ENCODE measurements around the gene RIBC2. TPM values are rescaled to one million over a fixed set of nuclear protein-coding genes. Genes with fewer than 3 reads are reported as not detected.

The RIBC2 gene
- total and polyA plus RNA-seq, 9 of the 15 experiments (the other 6 are each of a cell fraction or from before 2014, with no cell fraction given), result not detected

DNA sequence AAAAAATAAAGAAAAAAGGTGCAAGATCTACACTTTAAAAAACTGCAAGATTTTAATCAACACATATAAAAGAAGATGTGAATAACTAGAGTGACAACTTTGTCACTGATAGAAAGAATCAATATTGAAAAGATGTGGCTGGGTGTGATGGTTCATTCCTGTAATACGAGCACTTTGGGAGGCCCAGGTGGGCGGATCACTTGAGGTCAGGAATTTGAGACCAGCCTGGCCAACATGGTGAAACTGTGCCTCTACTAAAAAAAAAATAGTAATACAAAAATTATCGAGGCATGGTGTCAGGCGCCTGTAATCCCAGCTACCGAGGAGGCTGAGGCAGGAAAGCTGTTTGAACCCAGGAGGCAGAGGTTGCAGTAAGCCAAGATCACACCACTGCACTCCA lies 68.2 kb downstream of the RIBC2 start:
- WGBS (ENCODE audit: insufficient coverage, low coverage, missing lambda C conversion rate), result 0% methylated on average over 4 of the region's 5 CpGs
- no peaks in the 10 kb centered on the region for H3K36me3 ChIP-seq (ENCODE audit: control insufficient read depth, insufficient read depth, low read length)
- DNase-seq (ENCODE audit: extremely low read depth in 1 of 4, low spot score in 3 of 4) (no peak), FAIRE-seq (no peak), ATAC-seq (no peak)
- in situ Hi-C loops (cut with MboI) (no loop called here), intact Hi-C loops (cut with micrococcal nuclease) (no loop called here)
- no peaks in the 10 kb centered on the region for H3K27me3 ChIP-seq (ENCODE audit: control insufficient read depth in 2 of 2, insufficient read depth in 2 of 2, low read length in 2 of 2)
- CTCF ChIA-PET (ENCODE audit: low intra/inter-chr PET ratio), result no interaction called here
- no peaks in the 10 kb centered on the region for H3K4me1 ChIP-seq (replicated peaks in 1 of 2; ENCODE audit: control insufficient read depth in 2 of 2, insufficient read depth in 2 of 2, low read length in 2 of 2)
- no peak overlapping the region for H3K27ac ChIP-seq (ENCODE audit: extremely low read depth, low read depth, low read length)
- H3K9ac ChIP-seq (ENCODE audit: insufficient read depth in 1 of 2, low read depth in 2 of 2, low read length in 2 of 2), result no peak overlapping the region
- H4K20me1 ChIP-seq (replicated peaks; ENCODE audit: control insufficient read depth, insufficient read depth, low read length), result no peaks in the 10 kb centered on the region
- H3K9me1 ChIP-seq (ENCODE audit: control insufficient read depth, insufficient read depth, low read length), result no peaks in the 10 kb centered on the region
- H3K4me2 ChIP-seq (ENCODE audit: insufficient read depth, low read length), result no peak overlapping the region
- no peak overlapping the region for H3K4me3 ChIP-seq
- POLR2A ChIA-PET, result no interaction called here
- TF ChIP-seq ARID2 (IDR thresholded peaks at IDR 0.05) (no peak), TCF7L2 (IDR thresholded peaks at IDR 0.05; ENCODE audit: low read depth, low read length) (no peak), CREB3 (tag; conservative IDR thresholded peaks at IDR 0.05; ENCODE audit: low read depth) (no peak), PHF21A (IDR thresholded peaks at IDR 0.05; ENCODE audit: borderline replicate concordance, low read depth) (no peak), ZSCAN29 (IDR thresholded peaks at IDR 0.05) (no peak)
- no TSS peak for BruUV-seq (replicated peaks)
- H3K79me2 ChIP-seq (ENCODE audit: control insufficient read depth, insufficient read depth, low read length), result no peaks in the 10 kb centered on the region
- no peaks in the 10 kb centered on the region for H3K9me3 ChIP-seq (replicated peaks; ENCODE audit: control insufficient read depth, insufficient read depth, low read depth, low read length)
- H2AFZ ChIP-seq (ENCODE audit: low read depth, low read length), result no peak overlapping the region

Other genes with a start within 250 kb of the RIBC2 start
- 77.6 and 85.3 TPM in 2 replicates for gene NUP50, start 249.8 kb upstream of the RIBC2 start, total RNA-seq (2014; rRNA removed)
- gene NUP50, start 249.8 kb upstream of the RIBC2 start, total RNA-seq (2014; rRNA removed; fragmentation: Illumina TruSeq; extraction: Trizol), result 55.3 and 62.0 TPM in 2 replicates
- 61.8 and 62.2 TPM in 2 replicates for gene NUP50, start 249.8 kb upstream of the RIBC2 start, total RNA-seq (2015; rRNA removed; fragmentation: Illumina TruSeq; extraction: Trizol)
- 83.7 and 84.2 TPM in 2 replicates for gene NUP50, start 249.8 kb upstream of the RIBC2 start, total RNA-seq (2021)
- 21.8 and 29.3 TPM in 2 replicates for gene NUP50, start 249.8 kb upstream of the RIBC2 start, polyA plus RNA-seq (2011; rRNA removed)
- 44.8 and 57.5 TPM in 2 replicates for gene NUP50, start 249.8 kb upstream of the RIBC2 start, polyA plus RNA-seq (2014; fragmentation: Illumina TruSeq; extraction: Trizol)
- 10 to 100 TPM; 23.8 to 25.9 TPM for gene NUP50, start 249.8 kb upstream of the RIBC2 start, polyA plus RNA-seq (2014; fragmentation: Nextera tagmentation; extraction: Ambion mirVana)
- gene NUP50, start 249.8 kb upstream of the RIBC2 start, polyA plus RNA-seq (2014; rRNA removed), result 39.3 and 49.3 TPM in 2 replicates
- 8.5 and 11.5 TPM in 2 replicates for gene KIAA0930, start 172.8 kb upstream of the RIBC2 start, total RNA-seq (2014; rRNA removed)
- 3.0 TPM in 2 replicates for gene KIAA0930, start 172.8 kb upstream of the RIBC2 start, total RNA-seq (2014; rRNA removed; fragmentation: Illumina TruSeq; extraction: Trizol)
- gene KIAA0930, start 172.8 kb upstream of the RIBC2 start, total RNA-seq (2015; rRNA removed; fragmentation: Illumina TruSeq; extraction: Trizol), result 5.0 and 5.9 TPM in 2 replicates
- gene KIAA0930, start 172.8 kb upstream of the RIBC2 start, total RNA-seq (2021), result 11.7 and 12.1 TPM in 2 replicates
- 7.7 and 7.9 TPM in 2 replicates for gene KIAA0930, start 172.8 kb upstream of the RIBC2 start, polyA plus RNA-seq (2011; rRNA removed)
- 6.4 and 8.3 TPM in 2 replicates for gene KIAA0930, start 172.8 kb upstream of the RIBC2 start, polyA plus RNA-seq (2014; fragmentation: Illumina TruSeq; extraction: Trizol)
- gene KIAA0930, start 172.8 kb upstream of the RIBC2 start, polyA plus RNA-seq (2014; fragmentation: Nextera tagmentation; extraction: Ambion mirVana), result under 1 TPM; 0.24 to 0.46 TPM
- 8.1 and 12.1 TPM in 2 replicates for gene KIAA0930, start 172.8 kb upstream of the RIBC2 start, polyA plus RNA-seq (2014; rRNA removed)
- gene UPK3A, start 128.7 kb upstream of the RIBC2 start, total RNA-seq (2014; rRNA removed), result not detected in 2 replicates
- gene UPK3A, start 128.7 kb upstream of the RIBC2 start, total RNA-seq (2014; rRNA removed; fragmentation: Illumina TruSeq; extraction: Trizol), result not detected in 2 replicates
- not detected in 2 replicates for gene UPK3A, start 128.7 kb upstream of the RIBC2 start, total RNA-seq (2015; rRNA removed; fragmentation: Illumina TruSeq; extraction: Trizol)
- not detected in 2 replicates for gene UPK3A, start 128.7 kb upstream of the RIBC2 start, total RNA-seq (2021)
- not detected in 2 replicates for gene UPK3A, start 128.7 kb upstream of the RIBC2 start, polyA plus RNA-seq (2011; rRNA removed)
- gene UPK3A, start 128.7 kb upstream of the RIBC2 start, polyA plus RNA-seq (2014; fragmentation: Illumina TruSeq; extraction: Trizol), result not detected in 2 replicates
- not detected for gene UPK3A, start 128.7 kb upstream of the RIBC2 start, polyA plus RNA-seq (2014; fragmentation: Nextera tagmentation; extraction: Ambion mirVana)
- gene UPK3A, start 128.7 kb upstream of the RIBC2 start, polyA plus RNA-seq (2014; rRNA removed), result not detected in 2 replicates
- 54.2 and 59.8 TPM in 2 replicates for gene FAM118A, start 103.8 kb upstream of the RIBC2 start, total RNA-seq (2014; rRNA removed)
- gene FAM118A, start 103.8 kb upstream of the RIBC2 start, total RNA-seq (2014; rRNA removed; fragmentation: Illumina TruSeq; extraction: Trizol), result 51.1 and 59.4 TPM in 2 replicates
- gene FAM118A, start 103.8 kb upstream of the RIBC2 start, total RNA-seq (2015; rRNA removed; fragmentation: Illumina TruSeq; extraction: Trizol), result 54.9 and 57.5 TPM in 2 replicates
- 63.0 and 72.9 TPM in 2 replicates for gene FAM118A, start 103.8 kb upstream of the RIBC2 start, total RNA-seq (2021)
- 205 and 223 TPM in 2 replicates for gene FAM118A, start 103.8 kb upstream of the RIBC2 start, polyA plus RNA-seq (2011; rRNA removed)
- gene FAM118A, start 103.8 kb upstream of the RIBC2 start, polyA plus RNA-seq (2014; fragmentation: Illumina TruSeq; extraction: Trizol), result 71.2 and 76.9 TPM in 2 replicates
- 10 to 100 TPM; 17.0 to 19.7 TPM for gene FAM118A, start 103.8 kb upstream of the RIBC2 start, polyA plus RNA-seq (2014; fragmentation: Nextera tagmentation; extraction: Ambion mirVana)
- gene FAM118A, start 103.8 kb upstream of the RIBC2 start, polyA plus RNA-seq (2014; rRNA removed), result 122 and 150 TPM in 2 replicates
- not detected in 2 replicates for gene SMC1B, start 94 bp upstream of the RIBC2 start, total RNA-seq (2014; rRNA removed)
- gene SMC1B, start 94 bp upstream of the RIBC2 start, total RNA-seq (2014; rRNA removed; fragmentation: Illumina TruSeq; extraction: Trizol), result not detected in 2 replicates
- not detected in 2 replicates for gene SMC1B, start 94 bp upstream of the RIBC2 start, total RNA-seq (2015; rRNA removed; fragmentation: Illumina TruSeq; extraction: Trizol)
- not detected in 2 replicates for gene SMC1B, start 94 bp upstream of the RIBC2 start, total RNA-seq (2021)
- gene SMC1B, start 94 bp upstream of the RIBC2 start, polyA plus RNA-seq (2011; rRNA removed), result not detected in 2 replicates
- not detected in 2 replicates for gene SMC1B, start 94 bp upstream of the RIBC2 start, polyA plus RNA-seq (2014; fragmentation: Illumina TruSeq; extraction: Trizol)
- gene SMC1B, start 94 bp upstream of the RIBC2 start, polyA plus RNA-seq (2014; fragmentation: Nextera tagmentation; extraction: Ambion mirVana), result under 1 TPM in 1 of 2 experiments, not detected in 1; 0.03 TPM
- gene SMC1B, start 94 bp upstream of the RIBC2 start, polyA plus RNA-seq (2014; rRNA removed), result not detected in 2 replicates
- not detected in 2 replicates for gene FBLN1, start 89.2 kb downstream of the RIBC2 start, total RNA-seq (2014; rRNA removed)
- not detected in 2 replicates for gene FBLN1, start 89.2 kb downstream of the RIBC2 start, total RNA-seq (2014; rRNA removed; fragmentation: Illumina TruSeq; extraction: Trizol)
- not detected in 2 replicates for gene FBLN1, start 89.2 kb downstream of the RIBC2 start, total RNA-seq (2015; rRNA removed; fragmentation: Illumina TruSeq; extraction: Trizol)
- gene FBLN1, start 89.2 kb downstream of the RIBC2 start, total RNA-seq (2021), result 0.56 and 0.66 TPM in 2 replicates
- gene FBLN1, start 89.2 kb downstream of the RIBC2 start, polyA plus RNA-seq (2011; rRNA removed), result not detected in 2 replicates
- not detected in 2 replicates for gene FBLN1, start 89.2 kb downstream of the RIBC2 start, polyA plus RNA-seq (2014; fragmentation: Illumina TruSeq; extraction: Trizol)
- gene FBLN1, start 89.2 kb downstream of the RIBC2 start, polyA plus RNA-seq (2014; fragmentation: Nextera tagmentation; extraction: Ambion mirVana), result not detected
- not detected in 2 replicates for gene FBLN1, start 89.2 kb downstream of the RIBC2 start, polyA plus RNA-seq (2014; rRNA removed)